Measurements from ENCODE around the gene VTI1A. TPM values are rescaled to one million over a fixed set of nuclear protein-coding genes. Genes with fewer than 3 reads are reported as not detected.

VTI1A gene
- total RNA-seq, 2 experiments from 2014 or later: 39.0 to 54.6 TPM

DNA sequence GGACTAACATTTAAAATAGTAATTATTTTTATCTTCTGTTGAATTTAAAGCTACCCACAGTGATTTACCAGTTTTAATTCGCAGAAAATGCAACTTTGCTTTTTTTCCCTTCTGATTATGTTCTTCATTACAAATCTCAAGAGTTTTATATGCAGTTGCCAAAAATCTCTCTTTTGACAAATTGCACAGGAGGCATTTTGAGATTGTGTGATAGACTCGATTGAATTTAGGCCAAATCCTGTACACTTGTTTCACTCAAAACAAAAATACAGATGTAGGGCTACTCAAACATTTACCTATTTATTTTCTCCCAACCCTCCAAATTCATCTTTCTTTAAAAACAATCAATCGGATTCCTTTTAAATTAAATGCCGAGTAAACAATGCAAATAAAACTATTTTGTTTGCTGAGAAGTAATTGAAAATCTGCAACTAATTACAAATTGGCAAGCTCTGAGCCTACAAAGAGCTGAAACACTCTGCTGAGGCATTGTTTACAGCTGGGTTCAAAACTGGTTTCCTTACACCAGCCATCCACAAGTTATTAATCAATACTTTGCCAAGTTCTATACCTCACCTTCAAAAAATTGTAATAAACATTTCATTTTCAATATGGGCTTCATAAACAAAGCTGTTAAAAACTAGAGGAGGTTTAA is 288.2 kb downstream of the VTI1A start:
- Mint-ChIP-seq H3K4me1 (no peaks in the 10 kb centered on the region), H3K27me3 (no peaks in the 10 kb centered on the region), H3K9me3 (ENCODE audit: low read depth) (no peaks in the 10 kb centered on the region), H3K27ac (no peak overlapping the region), H3K4me3 (no peak overlapping the region), H3K36me3 (peaks cover 4% of the 10 kb centered on the region)
- DNase-seq: no peak
- CTCF ChIA-PET: no interaction called here
- ATAC-seq: no peak

DNA sequence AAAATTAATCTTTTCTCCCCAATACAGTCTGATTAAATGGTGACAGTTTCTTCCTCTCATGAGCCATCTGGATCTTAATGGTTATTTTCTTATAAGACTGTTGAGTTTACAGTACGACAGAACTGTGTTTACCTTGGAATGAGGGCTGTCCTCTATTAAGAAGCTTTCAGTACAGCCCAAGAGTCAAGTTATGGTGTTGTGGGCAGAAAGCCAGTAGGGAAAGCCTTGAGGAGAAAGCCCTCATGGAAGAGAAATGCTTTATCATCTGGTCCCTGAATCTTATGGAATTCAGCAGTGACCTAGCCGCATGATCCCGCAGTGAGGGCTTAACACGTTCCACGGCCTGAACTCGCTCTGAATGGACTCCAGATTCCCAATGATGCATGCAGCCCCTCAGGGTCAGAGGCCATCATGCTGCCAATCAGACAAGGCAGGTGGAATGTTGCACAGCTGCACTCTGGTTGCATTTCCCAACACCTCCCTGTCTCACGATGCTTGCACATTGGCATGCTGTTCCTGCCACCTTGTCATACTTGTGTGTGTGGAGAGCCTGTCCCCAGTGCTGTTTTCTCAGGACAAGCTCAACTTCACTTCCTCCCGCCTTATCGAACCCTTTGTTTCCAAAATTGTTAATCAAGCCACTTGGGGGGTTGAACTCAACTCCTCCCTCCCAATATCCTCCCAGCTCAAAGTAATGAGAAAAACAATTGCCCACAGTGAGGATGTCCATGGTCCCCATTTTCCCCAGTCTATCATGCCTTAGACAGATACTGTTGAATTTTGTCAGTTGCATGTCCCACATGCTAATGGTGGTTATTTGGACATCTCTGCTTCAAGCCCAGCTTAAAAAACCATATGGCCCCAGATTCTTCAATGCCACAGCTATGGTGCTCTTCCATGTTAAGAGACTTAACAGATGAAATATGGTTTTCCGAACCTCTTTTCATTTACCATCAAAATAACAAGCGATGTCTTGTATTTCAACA is 291.9 kb downstream of the VTI1A start:
- CTCF ChIA-PET: no interaction called here
- Mint-ChIP-seq H3K27ac (no peak overlapping the region), H3K27me3 (no peaks in the 10 kb centered on the region), H3K4me1 (no peaks in the 10 kb centered on the region), H3K9me3 (ENCODE audit: low read depth) (no peaks in the 10 kb centered on the region), H3K36me3 (peaks cover 4% of the 10 kb centered on the region), H3K4me3 (no peak overlapping the region)
- no peak for ATAC-seq
- no peak for DNase-seq

GRCh38 chr10:112739592-112740353 is 292.8 kb downstream of the VTI1A start:
- no peak for DNase-seq
- Mint-ChIP-seq H3K36me3 (peaks cover 4% of the 10 kb centered on the region), H3K27me3 (no peaks in the 10 kb centered on the region), H3K27ac (no peak overlapping the region), H3K9me3 (ENCODE audit: low read depth) (no peaks in the 10 kb centered on the region), H3K4me1 (no peaks in the 10 kb centered on the region), H3K4me3 (no peak overlapping the region)
- no peak for ATAC-seq
- CTCF ChIA-PET: no interaction called here

DNA sequence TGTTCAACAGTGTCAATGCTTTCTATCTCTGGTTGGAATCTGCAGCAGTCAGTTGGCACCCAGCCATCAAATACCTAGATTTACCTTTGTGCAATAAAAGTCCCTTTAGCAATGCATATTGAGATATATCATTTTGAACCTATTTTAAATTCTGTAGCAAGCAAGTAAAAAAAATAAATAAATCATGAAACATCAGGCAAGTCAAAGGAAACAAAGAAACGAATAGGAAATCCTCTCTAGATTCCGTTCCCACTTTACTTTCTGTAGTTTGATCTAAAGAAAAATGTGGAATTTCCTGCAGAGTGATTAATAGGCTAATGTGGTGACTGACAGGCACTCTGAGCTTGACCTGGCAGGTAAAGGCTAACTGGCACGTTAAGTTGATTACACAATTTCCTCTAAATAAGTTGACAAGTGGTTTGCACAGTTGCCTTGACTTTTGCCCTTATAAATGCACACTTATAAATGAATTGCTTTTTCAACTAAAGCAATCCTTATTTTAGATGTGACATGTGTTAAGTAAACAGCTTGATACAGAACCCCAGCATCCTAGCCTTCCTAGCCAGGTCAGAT is 294.9 kb downstream of the VTI1A start:
- DNase-seq: no peak
- ATAC-seq: no peak
- H3K4me1 Mint-ChIP-seq: no peaks in the 10 kb centered on the region
- no peaks in the 10 kb centered on the region for H3K27me3 Mint-ChIP-seq
- CTCF ChIA-PET: no interaction called here
- no peaks in the 10 kb centered on the region for H3K36me3 Mint-ChIP-seq
- no peaks in the 10 kb centered on the region for H3K9me3 Mint-ChIP-seq (ENCODE audit: low read depth)
- no peak overlapping the region for H3K4me3 Mint-ChIP-seq
- no peak overlapping the region for H3K27ac Mint-ChIP-seq

DNA sequence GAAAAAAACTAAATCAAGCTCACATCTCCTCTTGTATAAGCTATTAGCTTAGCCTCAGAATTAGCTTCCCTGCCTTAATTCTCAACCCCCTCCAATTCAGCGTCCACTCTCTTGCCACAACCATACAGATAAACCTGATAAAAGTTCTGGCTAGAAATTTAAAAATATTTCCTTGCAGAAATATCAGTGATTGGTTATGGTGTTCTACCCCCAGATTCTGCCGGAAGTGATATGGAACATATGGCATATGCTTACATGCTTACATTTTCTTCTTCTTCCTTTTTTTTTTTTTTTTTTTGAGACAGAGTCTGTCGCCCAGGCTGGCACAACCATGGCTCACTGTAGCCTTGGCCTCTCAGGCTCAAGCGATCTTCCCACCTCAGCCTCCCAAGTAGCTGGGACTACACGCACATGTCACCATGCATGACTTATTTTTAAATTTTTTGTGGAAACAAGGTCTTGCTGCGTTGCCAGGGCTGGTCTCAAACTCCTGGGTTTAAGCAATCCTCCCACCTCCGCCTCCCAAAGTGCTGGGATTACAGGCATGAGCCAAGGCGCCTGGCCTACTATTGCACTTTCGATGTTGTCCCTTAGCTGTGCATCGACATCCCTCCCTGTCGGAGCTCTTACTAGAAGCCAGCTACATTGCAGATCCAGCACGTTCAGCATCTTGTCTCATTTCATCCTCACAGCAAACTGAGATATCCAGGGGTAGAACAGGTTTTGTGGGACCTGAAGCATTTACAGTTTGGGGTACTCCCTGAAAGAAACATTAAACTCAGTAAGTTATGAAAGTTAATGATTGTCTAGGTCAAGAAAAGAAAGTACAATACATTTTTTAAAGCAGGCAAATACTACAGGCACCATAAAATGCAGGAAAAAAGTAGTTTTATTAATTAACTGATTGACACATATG is 297.4 kb downstream of the VTI1A start:
- CTCF ChIA-PET: interaction anchor here (1.0 kb wide), 1 partner anchor 11 kb away, joined by 3 read pairs; no protein-coding TSS in a partner anchor
- Mint-ChIP-seq H3K9me3 (ENCODE audit: low read depth) (no peaks in the 10 kb centered on the region), H3K4me1 (no peaks in the 10 kb centered on the region), H3K27me3 (no peaks in the 10 kb centered on the region), H3K4me3 (no peak overlapping the region), H3K27ac (no peak overlapping the region), H3K36me3 (no peaks in the 10 kb centered on the region)
- DNase-seq (no peak), ATAC-seq (no peak)

GRCh38 chr10:112746329-112746728 is 299.3 kb downstream of the VTI1A start:
- ATAC-seq (no peak), DNase-seq (no peak)
- Mint-ChIP-seq H3K4me3 (no peak overlapping the region), H3K4me1 (no peaks in the 10 kb centered on the region), H3K9me3 (ENCODE audit: low read depth) (no peaks in the 10 kb centered on the region), H3K36me3 (no peaks in the 10 kb centered on the region), H3K27ac (no peak overlapping the region), H3K27me3 (no peaks in the 10 kb centered on the region)
- CTCF ChIA-PET: no interaction called here

DNA sequence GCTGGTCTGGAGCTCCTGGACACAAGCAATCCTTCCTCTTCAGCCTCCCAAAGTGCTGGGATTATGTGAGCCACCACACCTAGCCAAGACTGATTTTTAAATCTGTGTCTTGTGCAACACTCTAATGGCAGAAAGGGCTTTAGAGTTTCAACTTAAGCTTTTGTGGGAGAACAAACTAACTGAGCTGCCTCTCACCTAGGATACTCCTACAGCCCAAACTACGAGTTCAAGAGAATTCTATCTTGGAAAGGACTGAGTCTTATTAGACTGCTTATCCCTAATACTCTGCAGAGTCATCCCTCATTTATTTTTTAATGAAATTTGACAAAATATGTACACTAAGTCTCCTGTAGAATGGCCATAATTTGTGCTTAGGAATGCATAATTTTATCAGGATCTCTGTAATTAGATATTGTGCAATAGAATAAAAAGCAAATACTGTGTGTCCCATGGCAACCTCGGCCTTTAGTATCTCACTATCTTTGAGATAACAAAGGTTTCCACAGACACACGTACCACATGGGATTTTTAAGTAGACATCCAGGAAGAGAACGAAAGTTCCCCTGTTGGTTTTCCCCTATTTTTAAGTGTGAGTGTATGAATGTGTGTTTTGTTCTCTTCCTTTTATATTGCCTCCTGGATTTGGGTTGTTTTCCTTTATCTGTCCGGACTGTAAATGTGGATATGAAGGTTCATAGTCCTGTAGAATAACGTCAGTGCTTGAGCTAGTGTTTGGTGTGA is 303.6 kb downstream of the VTI1A start:
- CTCF ChIA-PET: no interaction called here
- Mint-ChIP-seq H3K27ac (no peak overlapping the region), H3K4me1 (no peaks in the 10 kb centered on the region), H3K9me3 (ENCODE audit: low read depth) (no peaks in the 10 kb centered on the region), H3K27me3 (no peaks in the 10 kb centered on the region), H3K4me3 (no peak overlapping the region), H3K36me3 (no peaks in the 10 kb centered on the region)
- DNase-seq (no peak), ATAC-seq (no peak)

DNA sequence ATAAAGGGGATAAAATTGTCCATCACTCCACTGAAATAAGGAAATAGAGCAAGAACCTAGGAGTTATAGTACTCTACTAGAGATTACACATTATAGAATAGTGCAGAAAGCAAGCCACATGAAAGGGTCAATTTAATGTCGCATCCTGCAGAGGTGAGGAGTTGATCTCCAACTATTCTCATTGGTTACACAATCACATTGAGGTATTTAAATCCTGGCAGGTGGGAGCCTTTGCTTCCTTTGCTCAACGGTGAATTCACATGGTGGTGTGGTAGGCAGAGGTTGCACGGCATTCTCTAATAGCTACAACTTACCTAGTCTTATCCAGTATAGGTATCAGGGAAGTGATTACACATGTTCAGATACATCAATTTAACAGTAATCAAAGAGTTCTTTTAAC is 304.6 kb downstream of the VTI1A start:
- no peak overlapping the region for H3K27ac Mint-ChIP-seq
- DNase-seq (no peak), ATAC-seq (no peak)
- no peaks in the 10 kb centered on the region for H3K4me1 Mint-ChIP-seq
- CTCF ChIA-PET: interaction anchor here (0.6 kb wide), 1 partner anchor 509 kb away, joined by 3 read pairs; no protein-coding TSS in a partner anchor
- H3K9me3 Mint-ChIP-seq (ENCODE audit: low read depth): no peaks in the 10 kb centered on the region
- H3K4me3 Mint-ChIP-seq: no peak overlapping the region
- H3K36me3 Mint-ChIP-seq: no peaks in the 10 kb centered on the region
- H3K27me3 Mint-ChIP-seq: no peaks in the 10 kb centered on the region

GRCh38 chr10:112752288-112752687 is 305.3 kb downstream of the VTI1A start:
- Mint-ChIP-seq H3K27me3 (no peaks in the 10 kb centered on the region), H3K4me1 (no peaks in the 10 kb centered on the region), H3K9me3 (ENCODE audit: low read depth) (no peaks in the 10 kb centered on the region), H3K4me3 (no peak overlapping the region), H3K27ac (no peak overlapping the region), H3K36me3 (peaks cover 1% of the 10 kb centered on the region)
- CTCF ChIA-PET: no interaction called here
- ATAC-seq (no peak), DNase-seq (no peak)

GRCh38 chr10:112753961-112754411 is 307.0 kb downstream of the VTI1A start:
- H3K27me3 Mint-ChIP-seq: no peaks in the 10 kb centered on the region
- no peak for DNase-seq
- no peak for ATAC-seq
- H3K27ac Mint-ChIP-seq: no peak overlapping the region
- H3K4me3 Mint-ChIP-seq: no peak overlapping the region
- no peaks in the 10 kb centered on the region for H3K4me1 Mint-ChIP-seq
- no peaks in the 10 kb centered on the region for H3K9me3 Mint-ChIP-seq (ENCODE audit: low read depth)
- H3K36me3 Mint-ChIP-seq: peaks cover 1% of the 10 kb centered on the region
- CTCF ChIA-PET: no interaction called here

DNA sequence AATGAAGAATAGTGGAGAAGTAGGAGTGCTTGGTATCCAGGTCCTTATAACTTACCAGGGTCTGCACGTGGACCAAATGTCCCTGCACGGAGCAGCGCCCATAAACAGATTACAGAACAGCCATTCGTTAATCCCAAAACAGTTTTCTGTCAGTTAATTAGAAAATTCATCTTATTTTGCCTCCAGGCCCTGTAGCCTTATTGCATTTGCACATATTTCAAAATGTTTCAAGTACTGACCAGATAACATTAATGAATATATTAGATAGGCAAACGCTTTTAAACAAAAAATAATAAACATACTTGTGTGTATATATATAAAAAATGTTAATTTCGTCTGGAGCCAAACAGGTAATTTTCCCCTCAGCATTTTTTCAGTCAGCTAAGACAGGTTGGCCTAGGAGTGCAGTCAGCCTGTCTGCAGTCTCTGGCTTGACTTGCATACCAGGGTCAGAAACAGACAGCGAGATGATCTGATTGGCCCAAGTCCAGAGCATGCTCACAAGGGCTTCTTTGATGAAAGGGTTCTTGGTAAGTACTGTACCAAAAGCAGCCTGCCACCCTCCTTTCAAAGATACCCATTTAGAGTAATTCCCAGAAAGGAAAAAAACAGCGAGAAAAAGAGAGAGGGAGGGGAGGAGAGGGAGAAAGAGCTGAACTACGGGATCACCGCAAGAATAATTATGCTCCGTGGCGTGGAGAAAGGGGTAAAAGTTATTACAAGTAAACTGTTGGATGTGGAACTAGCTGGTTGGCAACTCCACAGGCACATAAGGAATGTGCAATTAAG is 308.6 kb downstream of the VTI1A start:
- H3K4me3 Mint-ChIP-seq: no peak overlapping the region
- H3K36me3 Mint-ChIP-seq: peaks cover 1% of the 10 kb centered on the region
- no peaks in the 10 kb centered on the region for H3K9me3 Mint-ChIP-seq (ENCODE audit: low read depth)
- no peaks in the 10 kb centered on the region for H3K27me3 Mint-ChIP-seq
- no peak overlapping the region for H3K27ac Mint-ChIP-seq
- H3K4me1 Mint-ChIP-seq: no peaks in the 10 kb centered on the region
- ATAC-seq (no peak), DNase-seq (no peak)
- CTCF ChIA-PET: no interaction called here

DNA sequence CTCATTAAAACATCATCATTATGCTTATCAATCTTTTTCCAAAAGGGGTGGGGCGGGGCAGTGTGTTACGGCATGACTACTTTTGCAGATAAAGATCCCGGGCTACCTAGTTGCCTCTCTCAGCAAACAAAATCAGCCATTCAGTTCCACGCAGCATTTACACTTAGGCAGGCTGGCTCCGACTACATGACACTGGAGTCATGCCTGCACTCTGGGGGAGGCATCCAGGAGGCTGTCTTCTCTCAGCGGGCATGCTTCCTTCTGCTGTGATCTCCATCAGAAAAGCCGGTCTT is 309.2 kb downstream of the VTI1A start:
- Mint-ChIP-seq H3K4me1 (no peaks in the 10 kb centered on the region), H3K27me3 (no peaks in the 10 kb centered on the region), H3K4me3 (no peak overlapping the region), H3K36me3 (peaks cover 1% of the 10 kb centered on the region), H3K27ac (no peak overlapping the region), H3K9me3 (ENCODE audit: low read depth) (no peaks in the 10 kb centered on the region)
- ATAC-seq (no peak), DNase-seq (no peak)
- CTCF ChIA-PET: no interaction called here

Data from activated CD8-positive, alpha-beta memory T cell treated with anti-CD3 and anti-CD28 coated beads, Interleukin-2, amount 10 ng/mL, durations not matched to agents 7 days and 5 days (primary cell).